Panc1 (cell line): ENCODE results near the gene FSTL1.
A peak's percentile ranks its signal among the peaks of the same experiment; 100 is the strongest.

Experiments used
- CTCF ChIP-seq: fragments of 450-650 bp; IDR thresholded peaks from 2 replicates; pipeline ENCODE4 v1.5.1; 2017; ENCODE audit warnings: mild to moderate bottlenecking
- POLR2AphosphoS5 ChIP-seq: IDR thresholded peaks from 2 replicates; pipeline ENCODE4 v1.6.1; 2012; ENCODE audit warnings: mild to moderate bottlenecking, low read depth, low read length, moderate library complexity
- SIN3A ChIP-seq: IDR thresholded peaks from 2 replicates; pipeline ENCODE4 v1.6.1; 2012; ENCODE audit warnings: low read depth, mild to moderate bottlenecking, low read length, moderate library complexity, borderline replicate concordance; ENCODE audit not compliant: insufficient read depth
- TCF7L2 ChIP-seq: IDR thresholded peaks from 2 replicates; pipeline ENCODE4 v1.6.1; 2011; ENCODE audit warnings: mild to moderate bottlenecking, low read depth, low read length, inconsistent platforms
- TF ChIP-seq, protein P1 (sequence below), 2 experiments: IDR thresholded peaks; 2 replicates each; pipeline ENCODE4 v1.6.1; 2011 to 2012; ENCODE audit warnings: low read depth in 2 of 2, control low read depth in 1 of 2, low read length in 1 of 2, mild to moderate bottlenecking in 1 of 2, moderate library complexity in 1 of 2; ENCODE audit not compliant: insufficient read depth in 1 of 2

DNA sequence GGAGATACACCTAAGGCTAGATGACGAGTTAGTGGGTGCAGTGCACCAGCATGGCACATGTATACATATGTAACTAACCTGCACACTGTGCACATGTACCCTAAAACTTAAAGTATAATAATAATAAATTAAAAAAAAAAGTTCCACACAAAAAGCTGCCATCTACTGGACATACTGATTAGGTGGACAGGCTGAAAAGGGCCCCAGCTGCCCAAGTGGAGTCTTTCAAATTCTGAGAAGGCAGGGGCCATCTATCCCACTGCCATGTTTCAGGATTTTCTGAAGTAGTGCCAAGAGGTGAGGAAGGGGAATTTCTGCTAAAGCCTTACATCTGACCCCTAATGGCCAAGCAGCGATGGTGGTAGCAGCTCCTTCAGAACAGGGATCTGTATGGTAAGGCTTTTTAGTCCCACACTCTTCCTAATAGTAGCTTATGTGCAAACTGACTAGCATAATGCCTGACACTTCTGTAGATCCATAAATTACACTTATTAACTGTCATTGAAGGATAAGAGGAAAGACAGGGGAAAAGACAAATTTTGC is 7.7 kb downstream of the FSTL1 start:
- no peak for TF ChIP-seq POLR2AphosphoS5
- TF ChIP-seq CTCF = peak; percentile 70
- TF ChIP-seq SIN3A = no peak
- TF ChIP-seq, protein P1, sequence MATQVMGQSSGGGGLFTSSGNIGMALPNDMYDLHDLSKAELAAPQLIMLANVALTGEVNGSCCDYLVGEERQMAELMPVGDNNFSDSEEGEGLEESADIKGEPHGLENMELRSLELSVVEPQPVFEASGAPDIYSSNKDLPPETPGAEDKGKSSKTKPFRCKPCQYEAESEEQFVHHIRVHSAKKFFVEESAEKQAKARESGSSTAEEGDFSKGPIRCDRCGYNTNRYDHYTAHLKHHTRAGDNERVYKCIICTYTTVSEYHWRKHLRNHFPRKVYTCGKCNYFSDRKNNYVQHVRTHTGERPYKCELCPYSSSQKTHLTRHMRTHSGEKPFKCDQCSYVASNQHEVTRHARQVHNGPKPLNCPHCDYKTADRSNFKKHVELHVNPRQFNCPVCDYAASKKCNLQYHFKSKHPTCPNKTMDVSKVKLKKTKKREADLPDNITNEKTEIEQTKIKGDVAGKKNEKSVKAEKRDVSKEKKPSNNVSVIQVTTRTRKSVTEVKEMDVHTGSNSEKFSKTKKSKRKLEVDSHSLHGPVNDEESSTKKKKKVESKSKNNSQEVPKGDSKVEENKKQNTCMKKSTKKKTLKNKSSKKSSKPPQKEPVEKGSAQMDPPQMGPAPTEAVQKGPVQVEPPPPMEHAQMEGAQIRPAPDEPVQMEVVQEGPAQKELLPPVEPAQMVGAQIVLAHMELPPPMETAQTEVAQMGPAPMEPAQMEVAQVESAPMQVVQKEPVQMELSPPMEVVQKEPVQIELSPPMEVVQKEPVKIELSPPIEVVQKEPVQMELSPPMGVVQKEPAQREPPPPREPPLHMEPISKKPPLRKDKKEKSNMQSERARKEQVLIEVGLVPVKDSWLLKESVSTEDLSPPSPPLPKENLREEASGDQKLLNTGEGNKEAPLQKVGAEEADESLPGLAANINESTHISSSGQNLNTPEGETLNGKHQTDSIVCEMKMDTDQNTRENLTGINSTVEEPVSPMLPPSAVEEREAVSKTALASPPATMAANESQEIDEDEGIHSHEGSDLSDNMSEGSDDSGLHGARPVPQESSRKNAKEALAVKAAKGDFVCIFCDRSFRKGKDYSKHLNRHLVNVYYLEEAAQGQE (IDR thresholded peaks at IDR 0.05; ENCODE audit: insufficient read depth in 1 of 2, low read depth in 2 of 2, low read length in 1 of 2) = no peak
- TF ChIP-seq TCF7L2 = no peak
